HG02970 (cell line): ENCODE measurements around the gene NEXN.

Experiments used
- ATAC-seq: cut with Tn5 transposase; IDR thresholded peaks from one replicate; pipeline ENCODE4 v1.9.1; 2021; ENCODE audit warnings: mild to moderate bottlenecking, moderate library complexity, moderate number of reproducible peaks; ENCODE audit not compliant: unreplicated experiment, low FRiP score

The NEXN gene

DNA sequence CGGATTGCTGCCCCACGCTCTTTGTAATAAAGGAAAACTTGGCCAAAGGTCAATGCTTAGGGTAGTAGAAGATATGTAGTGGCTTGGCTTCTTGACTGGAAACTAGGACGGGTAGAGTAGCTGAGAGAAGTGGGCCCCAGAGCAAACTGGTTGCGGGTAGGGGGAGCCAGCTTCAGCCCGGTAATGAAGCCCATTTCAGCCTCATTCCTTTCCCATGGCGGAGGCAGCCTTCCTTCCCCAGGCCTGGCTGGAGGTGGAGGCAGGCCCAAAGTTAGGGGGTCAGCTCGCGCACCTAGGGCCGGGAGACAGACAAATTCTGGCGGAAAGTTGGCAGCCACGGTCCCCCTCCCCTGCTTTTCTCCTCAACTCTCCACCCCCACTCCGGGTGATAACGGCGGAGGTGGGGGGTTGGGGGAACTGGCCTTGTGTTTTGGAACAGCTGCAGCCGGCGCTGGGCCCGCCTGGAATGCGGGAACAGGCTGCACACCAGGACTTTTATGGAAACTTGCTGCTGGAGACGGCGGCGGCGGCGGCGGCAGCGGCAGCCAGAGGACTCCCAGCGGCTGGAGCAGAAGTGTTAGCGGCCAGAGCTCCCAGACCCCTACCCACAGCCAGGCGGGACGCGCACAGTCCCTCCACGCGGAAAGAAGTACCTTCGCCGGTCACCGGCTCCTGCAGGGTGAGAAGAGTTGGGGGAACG lies at the start of gene NEXN:
TSS of gene NEXN (plus strand) at position 544 of the 700 bp plus-strand sequence. CDS start 27,483 bp downstream, outside the sequence.
- no peak for ATAC-seq

DNA sequence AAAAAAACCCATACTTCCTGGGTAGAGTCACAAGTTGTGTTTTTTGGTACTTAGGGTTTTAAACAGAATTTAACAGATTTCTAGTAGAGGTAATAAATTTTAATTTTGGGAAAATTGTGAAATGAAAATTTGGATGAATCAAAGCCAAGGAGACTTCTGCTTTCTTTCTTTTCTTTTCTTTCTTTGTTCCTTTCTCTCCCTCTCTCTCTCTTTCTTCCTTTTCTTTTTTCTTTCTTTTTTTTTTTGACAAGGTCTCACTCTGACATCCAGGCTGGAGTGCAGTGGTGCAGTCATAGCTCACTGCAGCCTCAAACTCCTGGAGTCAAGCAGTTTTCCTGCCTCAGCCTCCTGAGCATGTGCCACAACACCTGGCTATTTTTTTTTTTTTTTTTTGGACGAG lies 46.9 kb upstream of the NEXN start:
- no peak for ATAC-seq

DNA sequence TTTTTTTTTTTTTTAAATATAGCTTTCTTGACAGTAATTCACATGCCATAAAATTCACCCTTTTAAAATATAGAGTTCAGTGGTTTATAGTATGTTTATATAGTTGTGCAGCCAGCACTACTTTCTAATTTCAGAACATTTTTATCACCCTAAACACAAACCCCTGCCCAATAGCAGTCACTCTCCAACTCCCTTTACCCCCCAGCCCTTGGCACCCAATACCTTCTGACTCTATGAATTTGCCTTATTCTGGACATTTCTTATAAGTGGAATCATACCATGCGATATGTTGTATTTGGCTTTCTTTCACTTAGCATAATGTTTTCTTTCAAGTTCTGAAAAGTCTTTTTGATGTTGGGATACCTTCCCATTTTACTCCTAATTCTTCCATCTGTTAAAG lies 42.5 kb upstream of the NEXN start:
- no peak for ATAC-seq

DNA sequence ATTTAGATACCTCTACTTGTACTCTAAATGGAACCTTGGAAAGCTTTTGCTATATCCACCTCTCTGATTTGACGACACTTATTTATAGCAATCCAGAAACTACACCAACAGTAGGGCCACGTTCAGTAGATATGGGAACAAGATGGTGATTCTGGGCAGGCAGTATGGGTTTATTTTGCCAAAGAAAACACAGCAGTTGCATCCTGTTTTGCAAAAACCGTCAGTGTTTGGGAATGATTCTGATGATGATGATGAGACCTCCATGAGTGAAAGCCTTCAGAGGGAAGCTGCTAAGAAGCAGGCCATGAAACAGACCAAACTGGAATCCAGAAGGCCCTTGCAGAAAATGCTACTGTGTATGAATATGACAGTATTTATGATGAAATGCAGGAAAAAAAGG lies 41.5 kb upstream of the NEXN start:
- ATAC-seq, result no peak

DNA sequence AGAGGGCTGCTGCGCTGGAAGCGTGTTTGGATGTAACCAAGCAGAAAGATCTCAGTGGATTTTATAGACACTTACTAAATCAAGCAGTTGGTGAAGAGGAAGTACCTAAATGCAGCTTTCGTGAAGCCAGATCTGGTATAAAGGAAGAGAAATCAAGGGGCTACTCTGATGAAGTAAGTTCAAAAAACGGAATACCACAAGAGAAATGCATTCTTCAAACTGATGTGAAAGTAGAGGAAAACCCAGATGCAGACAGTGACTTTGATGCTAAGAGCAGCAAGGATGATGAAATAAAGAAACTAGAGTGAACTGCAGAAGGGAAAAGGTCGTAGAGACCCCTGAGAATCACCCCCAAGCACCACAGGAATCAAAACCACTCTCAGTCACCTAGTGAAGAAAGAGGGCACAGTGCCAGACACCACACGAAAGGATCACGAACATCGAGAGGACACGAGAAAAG lies 40.8 kb upstream of the NEXN start:
- no peak for ATAC-seq

DNA sequence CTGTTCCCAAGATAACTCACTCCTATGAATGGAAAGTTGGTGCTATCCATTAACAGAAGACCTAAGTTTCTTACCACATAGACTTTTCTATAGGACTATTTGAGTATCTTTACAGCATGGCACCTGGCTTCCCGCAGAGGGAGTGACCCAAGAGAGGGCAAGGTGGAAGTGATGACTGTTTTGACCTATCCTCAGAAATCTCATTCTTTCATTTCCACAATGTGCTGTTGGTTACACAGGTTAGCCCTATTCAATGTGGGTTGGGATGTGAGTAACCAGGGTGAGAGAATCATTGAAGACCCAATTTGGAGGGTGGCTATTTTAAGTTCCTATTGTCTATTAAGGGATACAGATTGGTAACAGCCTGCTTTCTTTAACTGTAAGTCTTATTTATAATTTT lies 38.3 kb upstream of the NEXN start:
- ATAC-seq, result no peak

DNA sequence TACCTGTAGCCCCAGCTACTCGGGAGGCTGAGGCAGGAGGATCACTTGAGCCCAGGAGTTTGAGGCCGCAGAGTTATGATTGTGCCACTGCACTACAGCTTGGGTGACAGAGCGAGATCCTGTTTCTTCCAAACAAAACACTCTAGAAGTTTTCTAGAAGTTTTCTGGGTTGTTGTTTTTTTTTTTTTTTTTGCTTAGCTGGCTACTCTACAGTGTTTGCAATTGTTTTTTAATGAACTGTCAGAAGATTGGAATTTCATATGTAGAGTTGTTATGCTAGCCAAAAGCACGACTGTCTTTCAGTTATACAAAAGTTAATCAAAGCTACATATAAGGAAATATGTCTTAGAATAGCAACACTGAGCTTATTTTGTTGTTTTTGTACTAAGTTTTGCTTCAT lies 30.9 kb upstream of the NEXN start:
- no peak for ATAC-seq

DNA sequence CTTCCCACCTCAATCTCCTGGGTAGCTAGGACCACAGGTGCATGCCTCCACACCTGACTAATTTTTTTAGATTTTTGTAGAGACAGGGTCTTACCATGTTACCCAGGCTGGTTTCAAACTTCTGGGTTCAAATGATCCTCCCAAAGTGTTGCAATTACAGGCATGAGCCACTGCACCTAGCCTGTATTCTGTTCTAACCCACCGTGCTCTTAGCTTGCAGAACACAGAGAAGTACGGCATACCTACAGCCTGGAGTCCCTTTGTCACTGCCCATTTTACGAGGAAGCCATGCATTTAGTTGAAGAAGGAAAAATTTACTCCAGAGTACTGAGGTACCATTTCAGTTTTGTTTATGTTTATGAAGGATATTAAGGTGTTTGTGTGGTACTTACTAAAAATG lies 29.7 kb upstream of the NEXN start:
- ATAC-seq, result no peak

DNA sequence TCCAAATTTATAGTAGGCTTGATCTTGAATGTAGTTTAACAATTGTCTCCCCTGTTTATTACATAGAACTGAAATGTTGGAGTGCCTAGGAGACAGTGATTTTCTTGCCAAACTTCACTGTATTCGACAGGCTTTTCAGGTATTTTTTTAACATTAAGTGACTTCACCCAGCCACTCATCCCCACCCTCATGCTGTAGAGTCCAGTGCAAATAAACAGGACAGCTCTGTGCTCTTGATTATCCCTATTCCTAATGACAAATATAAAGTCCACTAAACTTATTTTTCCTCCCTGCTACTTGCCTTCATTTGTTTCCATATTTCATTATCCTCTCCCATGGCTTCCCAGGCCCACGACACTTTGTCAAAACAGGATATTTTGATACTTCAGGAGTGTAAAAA lies 29.2 kb upstream of the NEXN start:
- ATAC-seq, result no peak

DNA sequence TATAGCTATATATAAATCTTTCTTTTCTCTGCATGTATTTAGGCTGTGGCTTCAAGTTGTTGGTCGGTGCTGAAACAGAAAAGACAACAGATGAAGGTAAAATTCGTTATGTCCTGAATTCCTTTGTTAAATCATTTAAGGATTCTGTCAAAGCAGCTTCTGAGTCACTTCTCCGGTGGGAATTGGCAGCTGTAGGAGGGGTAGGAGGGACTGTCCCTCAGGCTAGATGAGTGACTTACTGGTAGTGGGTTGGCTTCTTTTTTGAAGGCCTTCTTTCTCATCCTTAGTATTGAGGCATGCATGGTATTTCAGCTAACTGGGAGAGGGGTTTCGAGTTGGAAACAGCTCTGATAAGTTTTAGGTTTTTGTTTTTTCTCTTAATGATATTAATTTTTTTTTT lies 22.1 kb upstream of the NEXN start:
- no peak for ATAC-seq

DNA sequence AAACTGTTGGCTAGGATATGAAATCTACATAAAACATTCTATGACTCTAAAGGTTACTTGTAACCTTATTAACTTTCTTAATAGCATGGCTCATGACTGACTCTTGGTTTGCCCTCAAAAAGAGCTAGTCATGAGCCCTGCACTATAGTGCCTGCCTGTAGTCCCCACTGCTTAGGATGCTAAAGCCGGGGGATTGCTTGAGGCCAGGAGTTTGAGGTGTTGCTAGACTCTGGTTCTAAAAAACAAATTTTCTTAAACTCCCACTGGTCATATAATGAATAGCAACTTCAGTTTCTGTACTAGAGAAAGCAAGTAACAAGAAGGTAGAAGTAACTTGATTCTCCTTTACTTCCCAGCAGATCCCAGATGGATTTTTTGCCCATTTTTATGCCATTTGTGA lies 15.8 kb upstream of the NEXN start:
- no peak for ATAC-seq

DNA sequence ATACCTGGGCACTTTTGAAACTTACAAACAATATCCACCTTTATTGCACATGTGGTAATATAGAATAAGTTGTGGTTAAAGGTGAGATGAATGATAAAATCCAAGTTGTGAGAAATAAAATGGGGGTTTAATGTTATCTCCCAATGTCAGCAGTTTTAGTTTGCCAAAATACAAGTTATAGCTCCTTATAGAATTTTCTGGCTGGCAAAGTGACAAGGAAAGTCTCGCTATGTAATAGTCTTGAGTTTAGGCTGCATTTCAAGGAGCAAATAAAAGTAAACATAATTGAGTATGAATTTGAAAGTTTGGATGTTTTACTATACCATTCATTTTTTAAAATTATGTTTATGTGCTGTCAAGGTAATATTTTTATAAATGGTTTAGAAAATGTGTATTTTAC lies 15.0 kb upstream of the NEXN start:
- ATAC-seq, result no peak

DNA sequence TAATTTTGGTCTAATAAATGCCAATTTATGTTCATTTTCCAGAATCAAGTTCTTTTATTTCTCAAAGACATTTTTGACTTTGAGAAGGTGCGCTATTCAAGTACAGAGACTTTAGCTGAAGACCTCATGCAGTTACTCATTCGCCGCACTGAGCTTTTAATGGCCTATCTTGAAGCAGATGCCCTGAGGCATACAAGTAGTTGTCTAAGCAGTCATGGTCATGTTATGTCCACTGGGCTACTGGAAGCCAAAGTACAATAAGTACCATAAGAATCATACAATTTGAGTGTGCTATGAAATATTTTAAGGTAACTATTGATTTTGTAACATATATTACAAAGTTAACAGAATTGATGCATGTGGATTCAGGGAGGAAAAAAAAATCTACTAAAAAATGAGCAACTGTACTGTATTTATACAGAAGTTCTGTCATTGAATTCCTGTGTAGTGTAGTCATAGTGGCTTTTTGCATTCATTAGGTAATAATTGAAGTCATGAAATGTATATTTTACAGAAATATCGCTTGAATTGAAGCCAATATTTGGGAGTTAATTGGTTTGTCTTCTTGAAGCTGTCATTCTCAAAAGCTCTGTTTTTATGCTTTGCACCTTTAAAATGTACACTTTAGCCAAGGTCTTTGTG lies 13.5 kb upstream of the NEXN start:
- ATAC-seq, result no peak

DNA sequence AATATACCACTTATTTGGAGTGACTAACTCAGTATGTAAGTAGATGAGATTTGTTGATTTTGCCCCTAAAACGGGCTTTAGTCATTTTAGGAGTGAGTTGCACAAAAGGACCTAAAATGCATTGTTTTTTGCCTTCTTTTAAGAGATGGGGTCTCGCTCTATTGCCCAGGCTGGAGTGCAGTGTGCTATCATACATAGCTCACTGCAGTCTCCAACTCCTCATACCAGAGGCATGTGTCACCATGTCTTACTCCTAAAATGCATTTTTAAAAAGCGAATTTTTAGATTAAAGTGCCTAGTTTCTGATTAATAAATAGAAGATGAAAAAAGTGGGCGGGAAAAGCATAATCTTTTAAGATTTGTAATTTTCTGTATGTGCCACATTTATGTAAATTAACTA lies 11.5 kb upstream of the NEXN start:
- no peak for ATAC-seq

DNA sequence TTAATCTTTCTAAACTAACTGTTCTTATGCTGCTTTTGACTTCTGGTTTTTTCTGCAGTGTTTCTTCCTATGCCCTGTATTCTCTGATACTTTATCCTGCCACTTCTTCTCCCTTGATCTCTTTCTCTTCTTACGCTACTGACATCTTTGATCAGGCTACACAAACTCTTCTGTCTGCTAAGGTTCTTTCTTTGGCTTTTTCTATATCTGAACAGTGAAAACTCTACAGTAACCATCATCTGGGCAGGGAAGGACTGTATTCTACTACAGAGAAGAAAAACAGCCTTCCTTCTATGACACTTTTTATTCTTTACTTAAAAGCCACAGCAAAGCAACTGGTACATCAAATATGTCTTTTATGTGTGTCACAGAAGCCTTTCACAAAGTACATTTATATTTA lies 7.4 kb upstream of the NEXN start:
- ATAC-seq, result no peak

DNA sequence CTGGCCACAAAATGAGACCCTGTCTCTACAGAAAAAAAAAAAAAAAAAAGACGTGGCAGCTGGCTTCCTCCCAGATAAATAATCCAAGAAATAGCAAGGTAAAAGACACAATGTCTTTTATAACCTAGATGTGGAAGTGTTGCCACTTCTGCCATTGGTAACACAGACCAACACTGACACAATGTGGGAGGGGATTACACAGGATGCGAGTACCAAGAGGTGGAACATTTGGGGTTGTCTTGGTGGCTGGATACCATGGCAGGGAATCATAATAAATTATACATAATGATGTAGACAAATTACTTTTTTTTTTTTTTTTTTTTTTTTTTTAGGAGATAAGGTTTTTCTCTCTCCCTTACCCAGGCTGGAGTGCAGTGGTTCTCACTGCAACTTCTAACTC lies 6.0 kb upstream of the NEXN start:
- no peak for ATAC-seq

DNA sequence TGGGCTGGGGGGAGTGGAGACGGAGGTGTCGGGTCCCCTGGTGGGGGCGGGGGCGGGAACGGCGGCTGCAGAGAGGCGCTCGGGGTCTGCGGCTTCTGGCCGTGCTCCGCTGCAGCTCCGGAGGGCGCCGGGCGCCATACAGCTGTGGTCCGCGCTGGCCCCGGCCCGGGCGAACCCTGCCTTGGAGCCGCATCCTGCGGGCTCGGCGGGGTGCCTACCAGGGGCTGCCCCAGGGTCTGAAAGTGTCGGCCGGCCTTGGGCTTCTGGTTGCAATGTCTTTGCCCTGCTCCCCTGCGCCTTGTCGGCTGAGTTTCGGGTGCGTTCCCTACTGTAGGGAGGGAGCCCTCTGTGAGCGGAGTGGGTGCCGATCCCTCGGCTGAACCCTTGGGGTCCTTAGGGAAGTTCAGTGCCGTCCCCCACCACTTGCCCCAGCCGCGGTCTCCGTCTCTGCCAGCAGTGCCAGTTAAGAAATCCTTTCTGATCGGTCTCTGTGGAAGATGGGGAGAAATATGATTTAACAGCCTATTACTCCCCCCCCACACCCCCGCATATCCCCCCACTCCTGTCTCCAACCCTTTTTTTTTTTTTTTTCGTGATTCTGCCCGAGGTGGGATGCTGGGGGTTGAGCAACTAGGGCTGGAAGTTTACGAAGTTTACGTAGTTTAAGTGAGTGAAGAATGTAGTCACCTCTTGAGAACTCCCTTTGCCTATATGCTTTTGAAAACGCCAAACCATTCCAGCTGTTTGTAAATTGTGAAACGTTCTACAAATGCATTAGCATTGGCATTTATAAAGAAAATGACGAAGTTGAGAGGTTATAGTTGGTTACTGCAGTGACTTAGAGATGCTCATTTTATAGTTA lies 588 bp downstream of the NEXN start:
- no peak for ATAC-seq

DNA sequence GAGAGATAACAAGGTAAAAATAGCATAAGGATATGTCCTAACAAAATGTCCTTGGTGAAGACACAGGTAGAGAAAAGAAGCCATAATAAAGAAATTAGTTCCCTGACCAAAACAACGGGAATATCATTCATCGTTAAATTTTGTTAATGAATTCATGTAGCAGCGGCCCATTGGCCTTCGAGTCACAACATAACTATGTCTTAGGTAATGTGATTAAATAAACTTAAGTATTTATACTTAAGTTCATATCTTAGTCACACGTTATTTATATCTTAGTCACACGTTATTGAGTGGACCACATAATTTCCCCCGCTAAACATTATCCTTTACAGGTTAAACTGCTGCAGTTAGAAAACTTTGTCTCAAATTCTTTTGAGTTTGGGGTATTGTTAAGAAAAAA lies 1.2 kb downstream of the NEXN start:
- no peak for ATAC-seq

DNA sequence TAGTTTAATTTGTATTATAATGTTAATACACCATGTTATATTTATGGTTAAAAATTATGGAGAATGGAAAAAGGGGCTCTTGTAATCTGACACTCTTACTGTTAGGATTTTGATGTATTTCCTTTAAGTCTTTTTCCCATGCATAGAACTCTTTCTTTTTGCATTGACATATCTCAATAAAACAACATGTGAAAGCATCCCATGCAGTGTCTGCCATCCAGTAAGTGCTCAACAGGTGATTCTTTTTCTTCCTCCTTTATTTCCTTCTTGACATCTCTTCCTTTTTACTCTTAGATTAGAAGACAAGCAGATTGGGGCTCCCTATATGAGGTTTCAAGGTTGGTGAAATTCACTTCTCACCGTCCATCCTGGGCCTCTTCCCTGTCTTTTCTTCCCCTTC lies 2.8 kb downstream of the NEXN start:
- ATAC-seq, result no peak

DNA sequence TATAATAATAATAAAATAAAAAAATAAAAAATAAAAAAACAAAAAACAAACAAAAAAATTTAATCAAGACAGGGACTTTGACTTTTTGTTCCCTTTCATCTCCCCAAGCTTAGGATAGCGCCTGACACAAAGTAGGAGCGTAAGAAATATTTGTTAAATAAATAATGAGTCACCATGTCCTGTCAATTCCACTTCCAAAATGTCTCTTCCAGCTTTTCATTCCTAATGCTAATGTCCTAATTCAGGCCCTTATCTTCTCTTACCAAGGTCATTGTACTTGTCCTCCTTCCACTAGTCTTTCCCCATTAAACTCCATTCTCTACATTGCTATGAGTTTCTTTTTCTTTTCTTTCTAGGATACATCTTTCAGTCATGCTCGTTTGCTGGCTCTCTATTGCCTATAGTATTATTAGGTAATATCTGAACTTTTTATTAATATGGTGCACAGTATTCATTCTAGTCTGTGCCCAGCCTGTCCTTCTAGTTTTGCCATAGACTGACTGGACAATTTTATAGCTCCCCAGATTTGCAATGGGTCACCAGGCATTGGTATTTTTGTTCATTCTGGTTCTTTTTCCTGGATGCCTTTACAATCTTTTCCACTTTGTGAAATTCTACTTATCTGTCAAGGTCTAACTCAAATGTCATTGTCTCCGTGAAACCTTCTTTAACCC lies 11.4 kb downstream of the NEXN start:
- no peak for ATAC-seq
